GM12878 (cell line): ENCODE data around the gene LLPH. TPM values are rescaled to one million over a fixed set of nuclear protein-coding genes. Genes with fewer than 3 reads are reported as not detected.

Experiments used
- ATAC-seq: fragments of 200-7000 bp; cut with Tn5 transposase; 3 replicates; pipeline ENCODE4 v1.9.1; 2020; ENCODE audit warnings: mild to moderate bottlenecking, moderate library complexity
- BruUV-seq: library from RNA; stranded (reverse); fragments of 400-500 nt; replicated peaks from 2 replicates; lab custom pipeline; 2021; lab: Mats Ljungman, UMichigan
- CTCF ChIA-PET: fragments of 300-600 bp; sonication (Branson Sonifier 250); formaldehyde crosslinking; extraction: SDS; loops from one replicate; lab custom pipeline; 2021; ENCODE audit warnings: inconsistent platforms; lab: Yijun Ruan, JAX
- POLR2A ChIA-PET: fragments of 350-600 bp; formaldehyde crosslinking; extraction: SDS; loops from one replicate; lab custom pipeline; 2021; ENCODE audit warnings: inconsistent platforms; lab: Charles Lee
- RAD21 ChIA-PET: fragments of 300-600 bp; sonication (Branson Sonifier 250); formaldehyde crosslinking; loops from one replicate; lab custom pipeline; 2023; ENCODE audit warnings: antibody characterized with exemption; ENCODE audit not compliant: unreplicated experiment; lab: Charles Lee
- SMC1A ChIA-PET: fragments of 300-600 bp; sonication (Branson Sonifier 250); formaldehyde crosslinking; loops from one replicate; lab custom pipeline; 2023; ENCODE audit not compliant: unreplicated experiment, uncharacterized antibody; lab: Charles Lee
- DNase-seq: peaks from one replicate; pipeline ENCODE4 v3.0.0-alpha.2; 2011; ENCODE audit warnings: low read depth, low spot score
- FAIRE-seq: peaks from 3 replicates; lab custom pipeline; 2011; peaks lifted over from hg19 to GRCh38; lab: Jason Lieb, UNC
- H2AFZ ChIP-seq: 2 replicates; pipeline ENCODE4 v1.6.0; 2011; ENCODE audit warnings: low read depth, low read length, control low read depth; ENCODE audit not compliant: control insufficient read depth
- H3K27ac ChIP-seq: 2 replicates; pipeline ENCODE4 v1.5.1; 2011; ENCODE audit warnings: control low read depth; ENCODE audit not compliant: control insufficient read depth, insufficient read depth
- H3K27me3 ChIP-seq, 2 experiments: replicated peaks in 1 of 2; 2 replicates each; pipeline versions ENCODE4 v1.6.0 to v1.6.1; 2011; ENCODE audit warnings: low read length in 1 of 2; ENCODE audit not compliant: control insufficient read depth in 2 of 2, insufficient read depth in 2 of 2
- H3K36me3 ChIP-seq, 2 experiments: 2 replicates each; pipeline ENCODE4 v1.5.1; 2011; ENCODE audit warnings: low read length in 1 of 2; ENCODE audit not compliant: control insufficient read depth in 2 of 2, insufficient read depth in 2 of 2
- H3K4me1 ChIP-seq: 2 replicates; pipeline ENCODE4 v1.6.1; 2011; ENCODE audit warnings: mild to moderate bottlenecking, low read length, moderate library complexity, mixed read lengths; ENCODE audit not compliant: control insufficient read depth, insufficient read depth
- H3K4me2 ChIP-seq: 2 replicates; pipeline ENCODE4 v1.6.0; 2011; ENCODE audit warnings: control low read depth; ENCODE audit not compliant: control insufficient read depth, insufficient read depth
- H3K4me3 ChIP-seq: fragments of 200-600 bp; sonication (generic); 2 replicates; pipeline ENCODE4 v1.5.1; 2016
- H3K79me2 ChIP-seq: 2 replicates; pipeline ENCODE4 v1.6.0; 2011; ENCODE audit warnings: low read length; ENCODE audit not compliant: control insufficient read depth, insufficient read depth
- H3K9ac ChIP-seq: 2 replicates; pipeline ENCODE4 v1.8.0; 2011; ENCODE audit warnings: low read length, control low read depth, mixed read lengths; ENCODE audit not compliant: control insufficient read depth, insufficient read depth
- H3K9me3 ChIP-seq: replicated peaks from 3 replicates; pipeline ENCODE4 v1.5.1; 2011; ENCODE audit warnings: mild to moderate bottlenecking, low read length; ENCODE audit not compliant: control insufficient read depth, insufficient read depth
- H4K20me1 ChIP-seq: 2 replicates; pipeline ENCODE4 v1.6.0; 2011; ENCODE audit not compliant: control insufficient read depth, insufficient read depth
- BACH1 ChIP-seq: fragments of 450-650 bp; IDR thresholded peaks from 2 replicates; pipeline ENCODE4 v1.6.1; 2017; ENCODE audit warnings: mild to moderate bottlenecking, borderline replicate concordance
- IKZF1 ChIP-seq: fragments of 450-650 bp; conservative IDR thresholded peaks from 2 replicates; pipeline ENCODE4 v1.6.1; 2017; ENCODE audit warnings: antibody characterized with exemption, mild to moderate bottlenecking
- MYC ChIP-seq: IDR thresholded peaks from 2 replicates; pipeline ENCODE4 v1.6.1; 2011; ENCODE audit warnings: mild to moderate bottlenecking, low read length, moderate library complexity, inconsistent platforms; ENCODE audit not compliant: insufficient read depth, insufficient replicate concordance, insufficient read length, severe bottlenecking
- ZNF622 ChIP-seq: fragments of 450-650 bp; IDR thresholded peaks from 2 replicates; pipeline ENCODE4 v1.6.1; 2017; ENCODE audit warnings: mild to moderate bottlenecking, inconsistent platforms
- WGBS: methylation state at CpG from one replicate; pipeline ENCODE4 v1.1.6; 2016; ENCODE audit warnings: low lambda C conversion rate; ENCODE audit not compliant: insufficient replicate concordance, insufficient coverage; ENCODE audit errors: missing lambda C conversion rate; 5-methylcytosine and 5-hydroxymethylcytosine counted together
- in situ Hi-C: fragments of 300-500 bp; cut with MboI; formaldehyde crosslinking; loops from 9 replicates; pipeline ENCODE4 v1.14.3; 2018; ENCODE audit warnings: mixed read lengths
- intact Hi-C: fragments of 100-400 bp; cut with micrococcal nuclease; formaldehyde crosslinking; loops from one replicate; pipeline ENCODE4 v1.14.2; 2022; ENCODE audit not compliant: unreplicated experiment
- polyA plus RNA-seq, 11 experiments: library from polyadenylated mRNA; depleted of rRNA in 4 of 11; unstranded in 6 of 11; stranded (reverse) in 5 of 11; fragments of >200 nt; fragmentation: Nextera tagmentation in 4 of 11; fragmentation: Illumina TruSeq in 1 of 11; extraction: Ambion mirVana in 4 of 11; extraction: Trizol in 1 of 11; gene quantifications; 1 replicate in 1 of 11; 2 replicates in 10 of 11; pipeline versions ENCODE4 v1.2.1 to v1.2.3, GENCODE V29; 2011 to 2016; ENCODE audit warnings: inconsistent platforms in 2 of 11, missing spikeins in 2 of 11, low read depth in 1 of 11
- total RNA-seq, 4 experiments: library from RNA; depleted of rRNA in 3 of 4; stranded (reverse); fragments of >200 nt in 3 of 4; fragmentation: Illumina TruSeq in 1 of 4; extraction: Trizol in 1 of 4; gene quantifications; 2 replicates each; pipeline versions ENCODE4 v1.2.1 to v1.2.3, GENCODE V29; 2013 to 2021
- TF ChIP-seq, protein P1 (sequence below): IDR thresholded peaks from 2 replicates; pipeline ENCODE4 v1.6.1; 2012; ENCODE audit warnings: low read depth, low read length, improper control_type of control experiment

LLPH gene
- total and polyA plus RNA-seq, 10 of the 15 experiments (the other 5 are each of a cell fraction or from before 2014, with no cell fraction given): 15.2 to 107 (median 70.4) TPM

DNA sequence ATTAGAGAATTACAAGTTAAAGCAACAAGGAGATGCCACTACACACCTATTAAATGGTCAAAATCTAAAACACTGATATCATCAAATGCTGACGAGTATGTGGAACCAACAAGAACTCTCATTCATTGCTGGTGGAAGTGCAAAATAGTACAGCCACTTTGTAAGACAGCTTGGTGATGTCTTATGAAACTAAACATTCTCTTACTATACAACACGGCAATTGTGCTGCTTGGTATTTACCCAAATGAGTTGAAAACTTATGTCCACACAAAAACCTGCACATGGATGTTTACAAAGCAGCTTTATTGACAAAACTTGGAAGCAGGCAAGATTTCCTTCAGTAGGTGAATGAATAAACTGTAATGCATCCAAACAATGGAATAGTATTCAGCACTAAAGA is 36.0 kb upstream of the LLPH start (continued):
- TF ChIP-seq BACH1 (no peak), MYC (no peak), IKZF1 (no peak)
- TF ChIP-seq, protein P1, sequence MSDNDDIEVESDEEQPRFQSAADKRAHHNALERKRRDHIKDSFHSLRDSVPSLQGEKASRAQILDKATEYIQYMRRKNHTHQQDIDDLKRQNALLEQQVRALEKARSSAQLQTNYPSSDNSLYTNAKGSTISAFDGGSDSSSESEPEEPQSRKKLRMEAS: no peak
- TF ChIP-seq, all 136 proteins: peak for 0

DNA sequence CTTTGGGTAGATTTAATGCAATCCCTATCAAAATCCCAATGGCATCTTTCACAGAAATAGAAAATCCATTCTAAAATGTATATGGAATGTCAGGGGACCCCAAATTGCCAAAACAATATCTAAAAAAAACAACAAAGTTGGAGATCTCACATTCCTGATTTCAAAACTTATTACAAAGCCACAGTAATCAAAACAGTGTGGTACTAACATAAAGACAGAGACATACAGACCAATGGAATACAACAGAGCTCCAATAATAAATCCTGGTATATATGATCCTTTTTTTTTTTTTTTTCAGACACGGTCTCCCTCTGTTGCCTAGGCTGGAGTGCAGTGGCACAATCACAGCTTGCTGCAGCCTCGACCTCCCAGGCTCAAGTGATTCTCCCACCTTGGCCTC is 34.6 kb upstream of the LLPH start:
- TF ChIP-seq ZNF622: no peak
- Histone ChIP-seq H3K9ac (no peak overlapping the region), H3K4me3 (no peak overlapping the region), H3K27me3 (no peaks in the 10 kb centered on the region), H3K27ac (no peak overlapping the region), H3K4me1 (no peaks in the 10 kb centered on the region), H3K79me2 (peaks cover 53% of the 10 kb centered on the region), H4K20me1 (no peaks in the 10 kb centered on the region), H3K36me3 (peaks cover 0 to 6% of the 10 kb centered on the region in 2 experiments; a peak in 2 of 4 replicates), H3K4me2 (no peak overlapping the region), H2AFZ (no peak overlapping the region), H3K9me3 (peaks cover 22% of the 10 kb centered on the region)
- DNase-seq (no peak), FAIRE-seq (no peak), ATAC-seq (no peak)
- no TSS peak for BruUV-seq
- ChIA-PET CTCF (interaction anchor here (0.6 to 1.4 kb wide), 2 partner anchors 20 to 158 kb away, joined by 3 to 4 read pairs; no protein-coding TSS in a partner anchor), SMC1A (no interaction called here), POLR2A (no interaction called here), RAD21 (no interaction called here)
- in situ Hi-C loops (loop anchor here (5.0 kb wide), 1 partner anchor 137 kb away; the partner anchor contains the start of gene HELB), intact Hi-C loops (loop anchor here (10.0 kb wide), 1 partner anchor 1760 kb away; the partner anchor contains the start of gene XPOT)
- 100% methylated on average over 1 of the region's 2 CpGs for WGBS
